ENCODE data around the gene UPK3A. TPM values are rescaled to one million over a fixed set of nuclear protein-coding genes. Genes with fewer than 3 reads are reported as not detected.

Gene UPK3A
- total and polyA plus RNA-seq, 12 donors = 0.17 TPM; not detected in 11

- Histone ChIP-seq H3K9me3 (replicated peaks in 1 of 3) (no peaks in the 10 kb centered on the region), H3K27ac (no peak overlapping the region), H3K27me3 (no peaks in the 10 kb centered on the region), H3K36me3 (replicated peaks in 1 of 2) (peaks cover 0 to 18% of the 10 kb centered on the region in 2 donors), H3K4me3 (no peak overlapping the region), H3K4me1 (replicated peaks in 1 of 2) (peaks cover 0 to 22% of the 10 kb centered on the region in 2 donors)
- 88 to 95% (median 92%) methylated on average over 9 of the region's 9 CpGs for WGBS, 4 donors
- no peak for TF ChIP-seq POLR2A (IDR thresholded peaks at IDR 0.05)
- TF ChIP-seq, protein P1, sequence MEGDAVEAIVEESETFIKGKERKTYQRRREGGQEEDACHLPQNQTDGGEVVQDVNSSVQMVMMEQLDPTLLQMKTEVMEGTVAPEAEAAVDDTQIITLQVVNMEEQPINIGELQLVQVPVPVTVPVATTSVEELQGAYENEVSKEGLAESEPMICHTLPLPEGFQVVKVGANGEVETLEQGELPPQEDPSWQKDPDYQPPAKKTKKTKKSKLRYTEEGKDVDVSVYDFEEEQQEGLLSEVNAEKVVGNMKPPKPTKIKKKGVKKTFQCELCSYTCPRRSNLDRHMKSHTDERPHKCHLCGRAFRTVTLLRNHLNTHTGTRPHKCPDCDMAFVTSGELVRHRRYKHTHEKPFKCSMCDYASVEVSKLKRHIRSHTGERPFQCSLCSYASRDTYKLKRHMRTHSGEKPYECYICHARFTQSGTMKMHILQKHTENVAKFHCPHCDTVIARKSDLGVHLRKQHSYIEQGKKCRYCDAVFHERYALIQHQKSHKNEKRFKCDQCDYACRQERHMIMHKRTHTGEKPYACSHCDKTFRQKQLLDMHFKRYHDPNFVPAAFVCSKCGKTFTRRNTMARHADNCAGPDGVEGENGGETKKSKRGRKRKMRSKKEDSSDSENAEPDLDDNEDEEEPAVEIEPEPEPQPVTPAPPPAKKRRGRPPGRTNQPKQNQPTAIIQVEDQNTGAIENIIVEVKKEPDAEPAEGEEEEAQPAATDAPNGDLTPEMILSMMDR (IDR thresholded peaks at IDR 0.05) = no peak
- no peak for DNase-seq
- intact Hi-C loops (cut with DNase I) = no loop called here
Observed at GRCh38 chr22:45320357-45320976, 35.7 kb downstream of the UPK3A start.

GRCh38 chr22:45321827-45322226, 37.1 kb downstream of the UPK3A start:
- H3K36me3 ChIP-seq (replicated peaks in 1 of 2) = peaks cover 0 to 18% of the 10 kb centered on the region in 2 donors
- H3K27me3 ChIP-seq = no peaks in the 10 kb centered on the region
- TF ChIP-seq, protein P1 (IDR thresholded peaks at IDR 0.05) = no peak
- TF ChIP-seq POLR2A (IDR thresholded peaks at IDR 0.05) = no peak
- H3K4me3 ChIP-seq = no peak overlapping the region
- 88 to 96% (median 90%) methylated on average over 12 of the region's 12 CpGs for WGBS, 4 donors
- H3K27ac ChIP-seq = no peak overlapping the region
- DNase-seq = no peak
- H3K9me3 ChIP-seq (replicated peaks in 1 of 3) = no peaks in the 10 kb centered on the region
- peaks cover 0 to 22% of the 10 kb centered on the region in 2 donors for H3K4me1 ChIP-seq (replicated peaks in 1 of 2)
- intact Hi-C loops (cut with DNase I) = no loop called here

DNA sequence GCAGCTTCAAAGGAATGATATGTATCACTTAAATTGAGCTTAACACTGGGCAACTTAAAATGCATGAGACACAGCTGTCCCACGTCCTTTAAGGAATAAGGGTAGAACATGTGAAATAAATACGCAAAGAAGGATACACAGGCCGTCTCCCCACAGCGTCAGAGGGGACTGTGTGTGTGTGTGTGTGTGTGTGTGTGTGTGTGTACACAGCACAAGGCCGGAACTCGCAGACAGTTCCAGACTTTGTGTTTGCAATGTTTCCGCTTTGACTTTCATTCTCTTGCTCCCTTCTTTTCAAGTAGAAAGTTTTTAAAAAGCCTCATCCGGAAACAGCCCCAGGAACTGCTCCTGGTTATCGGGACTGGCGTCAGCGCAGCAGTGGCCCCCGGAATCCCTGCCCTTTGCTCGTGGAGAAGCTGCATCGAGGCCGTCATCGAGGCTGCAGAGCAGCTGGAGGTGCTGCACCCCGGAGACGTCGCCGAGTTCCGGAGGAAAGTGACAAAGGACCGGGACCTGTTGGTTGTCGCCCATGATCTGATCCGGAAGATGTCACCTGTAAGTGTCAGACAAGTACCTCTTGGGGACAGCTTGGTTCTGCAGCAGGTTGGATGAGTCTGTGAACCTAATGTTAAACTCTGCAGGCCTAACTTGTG, 38.2 kb downstream of the UPK3A start:
- H3K27me3 ChIP-seq = no peaks in the 10 kb centered on the region
- DNase-seq = no peak
- peaks cover 0 to 16% of the 10 kb centered on the region in 2 donors for H3K4me1 ChIP-seq (replicated peaks in 1 of 2)
- no peaks in the 10 kb centered on the region for H3K9me3 ChIP-seq (replicated peaks in 1 of 3)
- intact Hi-C loops (cut with DNase I) = no loop called here
- TF ChIP-seq, protein P1 (IDR thresholded peaks at IDR 0.05) = no peak
- no peak for TF ChIP-seq POLR2A (IDR thresholded peaks at IDR 0.05)
- WGBS, 4 donors = 88 to 93% (median 93%) methylated on average over 23 to 24 of the region's 24 CpGs
- H3K36me3 ChIP-seq (replicated peaks in 1 of 2) = peaks cover 0 to 18% of the 10 kb centered on the region in 2 donors
- no peak overlapping the region for H3K27ac ChIP-seq
- no peak overlapping the region for H3K4me3 ChIP-seq

GRCh38 chr22:45323695-45324094, 38.9 kb downstream of the UPK3A start:
- H3K36me3 ChIP-seq (replicated peaks in 1 of 2) = peaks cover 0 to 18% of the 10 kb centered on the region in 2 donors

More at GRCh38 chr22:45323695-45324094, 38.9 kb downstream of the UPK3A start:
- Histone ChIP-seq H3K27me3 (no peaks in the 10 kb centered on the region), H3K4me1 (replicated peaks in 1 of 2) (peaks cover 0 to 9% of the 10 kb centered on the region in 2 donors), H3K4me3 (no peak overlapping the region), H3K27ac (no peak overlapping the region), H3K9me3 (replicated peaks in 1 of 3) (no peaks in the 10 kb centered on the region)
- WGBS, 4 donors = 75 to 88% (median 85%) methylated on average over 6 to 7 of the region's 7 CpGs
- TF ChIP-seq, protein P1 (IDR thresholded peaks at IDR 0.05) = no peak
- TF ChIP-seq POLR2A (IDR thresholded peaks at IDR 0.05) = no peak
- intact Hi-C loops (cut with DNase I) = no loop called here
- no peak for DNase-seq

All from adrenal gland (tissue), 12 donors.